B cell (primary cell): Measurements from ENCODE around the gene MAGI2.

Experiments used
- EZH2 ChIP-seq: IDR thresholded peaks from 2 replicates; pipeline ENCODE4 v1.6.1; 2012; ENCODE audit warnings: borderline replicate concordance, low read depth, mild to moderate bottlenecking, moderate library complexity, low read length; ENCODE audit not compliant: insufficient read depth, poor library complexity, severe bottlenecking
- TF ChIP-seq, protein P1 (sequence below): fragments of 200-600 bp; IDR thresholded peaks from one replicate; pipeline ENCODE4 v1.8.0; 2022; ENCODE audit warnings: antibody characterized with exemption, mild to moderate bottlenecking

DNA sequence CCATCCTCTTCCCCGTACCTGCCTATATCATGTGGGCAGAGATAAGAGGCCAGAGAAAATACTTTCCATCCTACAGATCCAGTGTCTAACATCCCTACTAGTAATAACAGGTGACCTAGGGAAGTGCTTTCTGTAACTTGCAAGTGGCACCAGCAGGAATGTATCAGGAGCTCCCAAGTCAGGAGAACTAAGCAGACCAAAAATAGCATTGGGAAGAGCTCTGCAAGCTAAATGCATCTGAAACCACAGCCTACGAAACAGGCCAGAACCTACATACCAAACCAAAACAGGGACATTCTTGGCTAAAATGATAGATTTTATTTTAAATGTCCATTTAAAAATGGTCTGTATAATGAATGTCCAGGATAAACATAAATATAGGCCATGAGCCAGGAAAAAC is 974.1 kb downstream of the MAGI2 start:
- TF ChIP-seq, protein P1, sequence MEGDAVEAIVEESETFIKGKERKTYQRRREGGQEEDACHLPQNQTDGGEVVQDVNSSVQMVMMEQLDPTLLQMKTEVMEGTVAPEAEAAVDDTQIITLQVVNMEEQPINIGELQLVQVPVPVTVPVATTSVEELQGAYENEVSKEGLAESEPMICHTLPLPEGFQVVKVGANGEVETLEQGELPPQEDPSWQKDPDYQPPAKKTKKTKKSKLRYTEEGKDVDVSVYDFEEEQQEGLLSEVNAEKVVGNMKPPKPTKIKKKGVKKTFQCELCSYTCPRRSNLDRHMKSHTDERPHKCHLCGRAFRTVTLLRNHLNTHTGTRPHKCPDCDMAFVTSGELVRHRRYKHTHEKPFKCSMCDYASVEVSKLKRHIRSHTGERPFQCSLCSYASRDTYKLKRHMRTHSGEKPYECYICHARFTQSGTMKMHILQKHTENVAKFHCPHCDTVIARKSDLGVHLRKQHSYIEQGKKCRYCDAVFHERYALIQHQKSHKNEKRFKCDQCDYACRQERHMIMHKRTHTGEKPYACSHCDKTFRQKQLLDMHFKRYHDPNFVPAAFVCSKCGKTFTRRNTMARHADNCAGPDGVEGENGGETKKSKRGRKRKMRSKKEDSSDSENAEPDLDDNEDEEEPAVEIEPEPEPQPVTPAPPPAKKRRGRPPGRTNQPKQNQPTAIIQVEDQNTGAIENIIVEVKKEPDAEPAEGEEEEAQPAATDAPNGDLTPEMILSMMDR: no peak
- TF ChIP-seq EZH2: no peak
